ENCODE data around the gene CSK.

CSK gene

GRCh38 chr15:74822233-74822632 lies 40.4 kb downstream of the CSK start:
- no peak for DNase-seq (ENCODE audit: low read depth in 1 of 2, low spot score in 1 of 2)

- DNase-seq (ENCODE audit: low read depth in 1 of 2, low spot score in 1 of 2) = no peak
Observed at GRCh38 chr15:74823324-74823723, 41.4 kb downstream of the CSK start.

GRCh38 chr15:74824976-74825375 lies 43.1 kb downstream of the CSK start:
- no peak for DNase-seq (ENCODE audit: low read depth in 1 of 2, low spot score in 1 of 2)

DNA sequence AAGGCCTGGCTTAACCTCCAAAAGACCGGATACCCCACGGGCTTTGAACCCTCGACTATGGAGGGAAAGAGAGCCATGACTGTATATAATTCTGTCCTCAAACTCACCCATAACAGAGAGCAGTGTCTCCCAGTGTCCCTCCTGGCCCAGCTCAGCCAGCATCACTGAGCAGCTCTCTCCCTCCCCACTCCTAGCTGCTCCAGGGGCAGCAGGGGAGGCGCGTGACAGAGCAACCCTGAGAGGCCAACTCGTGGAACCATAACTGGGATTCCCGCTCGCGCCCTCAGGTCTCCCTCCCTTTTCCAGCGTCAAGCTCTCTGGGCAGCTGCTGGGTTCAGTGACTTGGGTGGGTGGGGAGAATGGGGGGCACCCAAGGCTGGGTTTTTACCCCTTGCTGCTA lies 44.0 kb downstream of the CSK start:
- no peak for DNase-seq (ENCODE audit: low read depth in 1 of 2, low spot score in 1 of 2)

- DNase-seq (ENCODE audit: low read depth in 1 of 2, low spot score in 1 of 2) = peak in 1 of 2 donors; percentile 41
Observed at GRCh38 chr15:74826364-74826819, 44.5 kb downstream of the CSK start, which contains the start of gene CPLX3. Gene CPLX3 (plus strand): TSS chr15:74826627. CDS start chr15:74826704, 77 bp downstream.

DNA sequence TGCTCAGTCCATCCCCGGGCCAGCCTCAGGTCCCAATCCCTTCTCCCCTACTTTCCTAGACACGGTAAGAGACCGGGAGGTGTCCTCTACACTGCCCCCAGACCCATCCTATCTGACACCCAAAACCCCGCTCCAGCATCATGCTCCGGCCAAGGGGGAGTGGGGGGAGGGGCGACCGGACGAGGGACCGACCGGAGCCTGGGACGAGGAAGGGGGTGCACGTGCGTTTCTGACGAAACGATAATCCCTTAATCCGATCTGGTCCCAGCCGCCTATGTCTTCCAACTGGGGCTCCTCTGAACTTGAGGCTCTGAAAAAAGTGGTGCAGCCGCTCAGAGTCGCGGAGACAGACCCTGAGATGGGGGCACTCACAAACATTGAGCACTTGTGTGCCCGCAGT lies 45.0 kb downstream of the CSK start:
- no peak for DNase-seq (ENCODE audit: low read depth in 1 of 2, low spot score in 1 of 2)

GRCh38 chr15:74827614-74828013 lies 45.7 kb downstream of the CSK start:
- no peak for DNase-seq (ENCODE audit: low read depth in 1 of 2, low spot score in 1 of 2)

GRCh38 chr15:74828835-74829234 lies 47.0 kb downstream of the CSK start:
- DNase-seq (ENCODE audit: low read depth in 1 of 2, low spot score in 1 of 2) = no peak

- DNase-seq (ENCODE audit: low read depth in 1 of 2, low spot score in 1 of 2) = no peak
Observed at GRCh38 chr15:74829486-74829885, 47.6 kb downstream of the CSK start.

DNA sequence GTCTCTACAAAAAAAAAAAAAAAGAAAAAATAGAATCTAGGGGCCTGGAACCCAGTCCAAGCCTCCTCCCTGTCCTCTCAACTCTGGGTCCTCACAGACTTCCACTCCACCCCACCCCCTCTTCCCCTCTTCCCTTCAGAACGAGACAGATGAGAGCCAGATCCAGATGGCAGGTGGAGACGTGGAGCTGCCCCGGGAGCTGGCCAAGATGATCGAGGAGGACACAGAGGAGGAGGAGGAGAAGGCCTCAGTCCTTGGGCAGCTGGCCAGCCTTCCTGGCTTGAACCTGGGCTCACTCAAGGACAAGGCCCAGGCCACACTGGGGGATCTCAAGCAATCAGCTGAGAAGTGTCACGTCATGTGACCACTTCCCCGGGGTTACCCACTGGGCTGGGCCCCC lies 48.1 kb downstream of the CSK start:
- no peak for DNase-seq (ENCODE audit: low read depth in 1 of 2, low spot score in 1 of 2)

DNA sequence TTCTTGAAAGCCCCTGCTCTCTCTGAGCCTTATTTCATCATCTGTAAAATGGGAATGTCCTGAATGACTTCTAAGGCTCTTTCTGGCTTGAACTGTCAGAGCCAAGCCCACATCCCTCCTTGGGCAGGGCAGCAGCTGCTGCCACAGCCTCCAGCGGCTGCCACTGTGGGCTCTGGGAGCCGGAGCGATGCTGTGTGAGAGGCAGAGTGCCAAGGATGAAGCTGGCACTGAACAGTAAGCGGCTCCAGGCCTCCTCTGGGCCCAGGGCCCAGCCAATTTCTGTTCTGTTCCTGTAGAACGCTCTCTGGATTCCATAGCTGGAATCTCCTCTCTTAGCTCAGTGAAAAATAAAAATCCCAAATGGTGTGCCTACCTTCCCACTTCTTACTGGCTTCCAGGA lies 49.0 kb downstream of the CSK start:
- no peak for DNase-seq (ENCODE audit: low read depth in 1 of 2, low spot score in 1 of 2)

GRCh38 chr15:74831813-74832495 lies 50.1 kb downstream of the CSK start:
- DNase-seq (ENCODE audit: low read depth in 1 of 2, low spot score in 1 of 2) = no peak

- DNase-seq (ENCODE audit: low read depth in 1 of 2, low spot score in 1 of 2) = no peak
Observed at GRCh38 chr15:74832826-74833225, 50.9 kb downstream of the CSK start.

DNA sequence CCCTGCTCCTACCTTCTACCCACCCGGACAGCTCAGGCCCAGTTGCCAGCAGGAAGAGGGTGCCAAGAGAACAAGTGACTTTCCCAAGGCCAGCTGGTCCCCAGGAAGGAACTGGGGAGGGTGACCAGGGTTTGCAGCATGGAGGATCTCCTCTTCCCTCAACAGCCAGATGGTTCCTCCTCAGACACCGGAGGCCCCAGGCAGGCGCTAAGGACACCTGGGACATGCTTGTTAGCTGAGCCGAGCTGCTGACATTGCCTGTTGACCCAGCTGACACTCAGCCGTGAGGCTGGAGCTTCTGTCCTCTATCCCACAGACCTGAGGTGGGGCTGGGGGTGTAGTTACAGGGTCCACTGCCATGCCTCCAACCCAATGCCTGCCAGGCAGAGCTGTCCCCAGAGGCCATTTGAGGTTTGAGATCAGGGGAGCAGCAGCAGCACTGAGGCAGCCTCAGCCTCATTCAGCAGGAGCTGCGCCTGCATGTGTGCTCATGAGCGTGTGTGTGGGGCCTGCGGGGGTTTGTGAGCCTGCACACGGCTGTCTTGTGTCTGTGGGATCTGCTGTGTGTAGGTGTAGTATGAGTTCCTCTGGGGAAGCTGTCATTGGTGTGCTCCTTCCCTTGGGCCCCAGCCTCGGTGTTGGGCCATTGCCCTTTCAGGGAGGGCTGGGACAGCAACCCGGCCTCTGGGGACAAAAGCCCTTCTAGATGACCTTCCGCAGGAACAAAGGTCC lies 51.7 kb downstream of the CSK start:
- DNase-seq (ENCODE audit: low read depth in 1 of 2, low spot score in 1 of 2) = no peak

DNA sequence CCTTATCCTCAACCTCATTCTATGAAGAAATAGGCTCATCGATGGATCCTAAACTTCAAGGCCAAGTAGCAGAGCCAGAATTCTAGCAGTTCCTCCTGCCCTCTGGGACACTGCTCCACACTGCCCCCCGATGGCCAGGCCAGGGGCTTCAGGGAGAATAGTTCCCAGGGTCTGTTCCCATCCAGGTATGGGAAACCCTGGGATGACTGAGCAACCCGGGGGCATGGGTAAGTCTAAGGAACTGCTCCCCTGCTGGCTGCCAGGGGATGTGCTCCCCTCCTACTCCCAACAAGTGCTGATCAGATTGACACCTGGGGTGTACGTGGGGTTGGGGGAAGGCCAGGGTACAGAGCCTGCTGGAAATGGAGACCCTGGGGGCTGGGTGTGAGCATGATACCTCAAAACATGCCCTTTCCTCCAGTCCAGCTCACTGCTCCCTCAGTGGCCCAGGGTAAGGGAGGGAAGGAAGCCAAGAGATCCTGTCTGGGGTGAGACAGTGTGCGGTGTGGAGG lies 53.5 kb downstream of the CSK start:
- DNase-seq (ENCODE audit: low read depth in 1 of 2, low spot score in 1 of 2) = peak in 1 of 2 donors; percentile 41

GRCh38 chr15:74836846-74837245 lies 55.0 kb downstream of the CSK start:
- no peak for DNase-seq (ENCODE audit: low read depth in 1 of 2, low spot score in 1 of 2)

GRCh38 chr15:74837482-74838136 lies 55.7 kb downstream of the CSK start:
- no peak for DNase-seq (ENCODE audit: low read depth in 1 of 2, low spot score in 1 of 2)

- DNase-seq (ENCODE audit: low read depth in 1 of 2, low spot score in 1 of 2) = no peak
Observed at GRCh38 chr15:74838137-74838516, 56.2 kb downstream of the CSK start.

GRCh38 chr15:74838746-74839525 lies 57.1 kb downstream of the CSK start:
- DNase-seq (ENCODE audit: low read depth in 1 of 2, low spot score in 1 of 2) = no peak

- DNase-seq (ENCODE audit: low read depth in 1 of 2, low spot score in 1 of 2) = no peak
Observed at GRCh38 chr15:74839526-74840395, 57.9 kb downstream of the CSK start.

Data from stimulated activated CD4-positive, alpha-beta T cell treated with anti-CD3 and anti-CD28 coated beads, Interleukin-15, amount 100 ng/mL, for 1 hour (primary cell).